Neural progenitor cell (in vitro differentiated cells): ENCODE measurements around the gene GMEB1. TPM values are rescaled to one million over a fixed set of nuclear protein-coding genes. Genes with fewer than 3 reads are reported as not detected.

ENCODE experiments used
- DNase-seq: peaks from one replicate; pipeline ENCODE4 v3.0.0-alpha.2; 2016; ENCODE audit warnings: low spot score
- H2AFZ ChIP-seq: fragments of 200-600 bp; sonication (generic); replicated peaks from 2 replicates; pipeline ENCODE4 v1.6.1; 2016; ENCODE audit warnings: antibody characterized with exemption
- H3F3A ChIP-seq: fragments of 200-600 bp; sonication (generic); 2 replicates; pipeline ENCODE4 v1.6.1; 2016; ENCODE audit warnings: antibody characterized with exemption, low read depth
- H3K27ac ChIP-seq: fragments of 200-600 bp; sonication (generic); 2 replicates; pipeline ENCODE4 v1.5.1; 2016; ENCODE audit warnings: mild to moderate bottlenecking
- H3K27me3 ChIP-seq: fragments of 200-600 bp; sonication (generic); 2 replicates; pipeline ENCODE4 v1.6.1; 2016; ENCODE audit warnings: mild to moderate bottlenecking, moderate library complexity
- H3K36me3 ChIP-seq: fragments of 200-600 bp; sonication (generic); 2 replicates; pipeline ENCODE4 v1.5.1; 2016
- H3K4me1 ChIP-seq: fragments of 200-600 bp; sonication (generic); 2 replicates; pipeline ENCODE4 v1.6.1; 2016; ENCODE audit warnings: mixed run types
- H3K4me2 ChIP-seq: fragments of 200-600 bp; sonication (generic); 2 replicates; pipeline ENCODE4 v1.6.1; 2016
- H3K4me3 ChIP-seq: fragments of 200-600 bp; sonication (generic); 2 replicates; pipeline ENCODE4 v1.5.1; 2016
- H3K79me2 ChIP-seq: fragments of 200-600 bp; sonication (generic); 2 replicates; pipeline ENCODE4 v1.6.1; 2016; ENCODE audit warnings: low read depth
- H3K9ac ChIP-seq: fragments of 200-600 bp; sonication (generic); 2 replicates; pipeline ENCODE4 v1.6.1; 2016
- H3K9me3 ChIP-seq: fragments of 200-600 bp; sonication (generic); 2 replicates; pipeline ENCODE4 v1.5.1; 2016; ENCODE audit warnings: low read depth
- H4K20me1 ChIP-seq: fragments of 200-600 bp; sonication (generic); 2 replicates; pipeline ENCODE4 v1.6.1; 2016; ENCODE audit warnings: low read depth
- H3K27ac Mint-ChIP-seq: 3 replicates; pipeline ENCODE4 v1.8.0; 2021; ENCODE audit warnings: mixed read lengths
- H3K27me3 Mint-ChIP-seq: 2 replicates; pipeline ENCODE4 v1.8.0; 2022; ENCODE audit warnings: low read depth, mild to moderate bottlenecking, inconsistent platforms, moderate library complexity, mixed read lengths; ENCODE audit not compliant: insufficient read depth
- H3K36me3 Mint-ChIP-seq: 3 replicates; pipeline ENCODE4 v1.8.0; 2021; ENCODE audit warnings: mixed read lengths
- H3K4me1 Mint-ChIP-seq: 3 replicates; pipeline ENCODE4 v1.8.0; 2021; ENCODE audit warnings: mixed read lengths
- H3K4me3 Mint-ChIP-seq: 3 replicates; pipeline ENCODE4 v1.8.0; 2021; ENCODE audit warnings: mild to moderate bottlenecking, moderate library complexity, mixed read lengths
- H3K9me3 Mint-ChIP-seq: 3 replicates; pipeline ENCODE4 v1.8.0; 2020; ENCODE audit warnings: mixed read lengths
- EZH2 ChIP-seq: fragments of 200-600 bp; sonication (generic); IDR thresholded peaks from 2 replicates; pipeline ENCODE4 v1.6.1; 2017; ENCODE audit warnings: antibody characterized with exemption, mild to moderate bottlenecking, moderate library complexity
- EZH2phosphoT487 ChIP-seq: fragments of 200-600 bp; sonication (generic); IDR thresholded peaks from 2 replicates; pipeline ENCODE4 v1.6.1; 2017; ENCODE audit warnings: antibody characterized with exemption
- total RNA-seq: library from RNA; depleted of rRNA; stranded (reverse); fragments of >200 nt; gene quantifications from 2 replicates; pipeline ENCODE4 v1.2.3, GENCODE V29; 2015; ENCODE audit warnings: low replicate concordance
- TF ChIP-seq, protein P1 (sequence below): fragments of 200-600 bp; sonication (generic); IDR thresholded peaks from 2 replicates; pipeline ENCODE4 v1.5.1; 2017; ENCODE audit warnings: antibody characterized with exemption, mild to moderate bottlenecking

The GMEB1 gene
- total RNA-seq, 1 donor from 2014 or later, result 12.1 TPM

- Mint-ChIP-seq H3K4me3 (peak overlapping the region; percentile 97), H3K4me1 (peaks cover 28% of the 10 kb centered on the region), H3K27ac (peak overlapping the region; percentile 98), H3K36me3 (peaks cover 18% of the 10 kb centered on the region), H3K9me3 (no peaks in the 10 kb centered on the region), H3K27me3 (peaks cover 3% of the 10 kb centered on the region)
- Histone ChIP-seq H3K4me2 (peak overlapping the region; percentile 97), H3K9me3 (no peaks in the 10 kb centered on the region), H3K9ac (peak overlapping the region; percentile 67), H3K27ac (peak overlapping the region; percentile 90), H2AFZ (peak overlapping the region; percentile 69), H3K36me3 (peaks cover 17% of the 10 kb centered on the region), H3K27me3 (no peaks in the 10 kb centered on the region), H3K79me2 (peaks cover 56% of the 10 kb centered on the region), H3K4me1 (peaks cover 26% of the 10 kb centered on the region), H3F3A (peaks cover 30% of the 10 kb centered on the region), H3K4me3 (peak overlapping the region; percentile 75), H4K20me1 (peaks cover 35% of the 10 kb centered on the region)
- TF ChIP-seq EZH2 (no peak), EZH2phosphoT487 (no peak)
- TF ChIP-seq, protein P1, sequence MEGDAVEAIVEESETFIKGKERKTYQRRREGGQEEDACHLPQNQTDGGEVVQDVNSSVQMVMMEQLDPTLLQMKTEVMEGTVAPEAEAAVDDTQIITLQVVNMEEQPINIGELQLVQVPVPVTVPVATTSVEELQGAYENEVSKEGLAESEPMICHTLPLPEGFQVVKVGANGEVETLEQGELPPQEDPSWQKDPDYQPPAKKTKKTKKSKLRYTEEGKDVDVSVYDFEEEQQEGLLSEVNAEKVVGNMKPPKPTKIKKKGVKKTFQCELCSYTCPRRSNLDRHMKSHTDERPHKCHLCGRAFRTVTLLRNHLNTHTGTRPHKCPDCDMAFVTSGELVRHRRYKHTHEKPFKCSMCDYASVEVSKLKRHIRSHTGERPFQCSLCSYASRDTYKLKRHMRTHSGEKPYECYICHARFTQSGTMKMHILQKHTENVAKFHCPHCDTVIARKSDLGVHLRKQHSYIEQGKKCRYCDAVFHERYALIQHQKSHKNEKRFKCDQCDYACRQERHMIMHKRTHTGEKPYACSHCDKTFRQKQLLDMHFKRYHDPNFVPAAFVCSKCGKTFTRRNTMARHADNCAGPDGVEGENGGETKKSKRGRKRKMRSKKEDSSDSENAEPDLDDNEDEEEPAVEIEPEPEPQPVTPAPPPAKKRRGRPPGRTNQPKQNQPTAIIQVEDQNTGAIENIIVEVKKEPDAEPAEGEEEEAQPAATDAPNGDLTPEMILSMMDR, result no peak
- DNase-seq, result peak; percentile 23
These were observed 67.4 kb downstream of the GMEB1 start for GRCh38 chr1:28735961-28736449.

- H3K27ac ChIP-seq, result peak within 1 kb of the TSS; percentile 97
- Mint-ChIP-seq H3K27ac (peak within 1 kb of the TSS; percentile 99), H3K4me1 (peaks cover 29% of the 10 kb centered on the region), H3K9me3 (no peaks in the 10 kb centered on the region), H3K27me3 (peaks cover 3% of the 10 kb centered on the region), H3K36me3 (peaks cover 21% of the 10 kb centered on the region), H3K4me3 (peak within 1 kb of the TSS; percentile 97)
- peaks cover 63% of the 10 kb centered on the region for H3K79me2 ChIP-seq
- no peaks in the 10 kb centered on the region for H3K27me3 ChIP-seq
- H3K4me3 ChIP-seq, result peak within 1 kb of the TSS; percentile 75
- H3K4me1 ChIP-seq, result peaks cover 26% of the 10 kb centered on the region
- no peaks in the 10 kb centered on the region for H3K9me3 ChIP-seq
- TF ChIP-seq, protein P1, result peak; percentile 90
- TF ChIP-seq EZH2phosphoT487 (no peak), EZH2 (no peak)
- peaks cover 30% of the 10 kb centered on the region for H3F3A ChIP-seq
- H3K4me2 ChIP-seq, result peak within 1 kb of the TSS; percentile 97
- peaks cover 42% of the 10 kb centered on the region for H4K20me1 ChIP-seq
- H3K9ac ChIP-seq, result peak within 1 kb of the TSS; percentile 97
- peak; percentile 99 for DNase-seq
- H2AFZ ChIP-seq, result peak within 1 kb of the TSS; percentile 69
- peaks cover 17% of the 10 kb centered on the region for H3K36me3 ChIP-seq
These were observed 68.1 kb downstream of the GMEB1 start, which contains the start of gene YTHDF2 for GRCh38 chr1:28736450-28737306. YTHDF2 (plus strand) TSS chr1:28736940; CDS start chr1:28737121, 181 bp downstream.

DNA sequence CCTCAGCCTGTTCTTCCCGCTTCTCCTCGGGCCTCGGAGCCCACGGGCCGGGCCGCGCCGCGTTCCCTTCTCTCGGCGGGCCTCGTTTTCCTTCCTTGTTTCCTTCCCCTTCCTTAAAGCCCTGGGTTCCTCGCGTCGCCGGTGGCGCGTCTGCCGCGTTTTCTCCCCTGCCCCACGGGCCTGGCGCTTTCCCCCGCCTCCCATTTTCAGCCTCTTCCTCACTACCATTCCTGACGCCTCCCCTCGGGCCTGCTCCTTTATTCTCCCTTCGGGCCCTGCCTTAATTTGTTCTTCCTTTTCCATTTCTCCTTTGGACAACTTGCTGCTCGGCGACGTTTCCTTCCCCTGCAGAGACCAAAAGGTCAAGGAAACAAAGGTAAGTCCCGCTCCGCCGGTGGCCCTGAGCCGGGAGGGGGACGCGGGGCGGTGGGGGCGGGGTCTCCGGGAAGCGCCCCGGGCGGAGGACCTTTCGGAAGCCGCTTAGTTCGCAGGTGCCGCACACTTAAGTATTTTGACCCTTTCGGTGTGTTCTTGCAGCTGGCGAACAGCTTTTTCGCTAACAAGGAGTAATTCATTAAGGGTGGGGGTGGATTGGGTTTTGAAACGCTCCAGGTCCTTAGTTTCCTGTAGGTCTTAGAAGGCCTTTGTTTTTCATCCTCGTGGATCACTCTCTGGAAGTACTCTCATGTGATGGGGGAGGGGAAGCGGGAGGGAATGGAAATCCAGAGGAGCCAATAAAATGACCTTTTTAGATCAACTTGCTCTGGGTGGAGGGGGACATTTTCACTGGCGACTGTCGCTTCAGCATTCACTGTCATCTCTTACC, 68.9 kb downstream of the GMEB1 start:
- Histone ChIP-seq H2AFZ (no peak overlapping the region), H3K4me3 (peak overlapping the region; percentile 75), H3K4me2 (peak overlapping the region; percentile 97), H3K9me3 (no peaks in the 10 kb centered on the region), H3K79me2 (peaks cover 72% of the 10 kb centered on the region), H3K27me3 (no peaks in the 10 kb centered on the region), H3F3A (peaks cover 30% of the 10 kb centered on the region), H4K20me1 (peaks cover 50% of the 10 kb centered on the region), H3K9ac (peak overlapping the region; percentile 97), H3K4me1 (peaks cover 26% of the 10 kb centered on the region), H3K27ac (peak overlapping the region; percentile 97), H3K36me3 (peaks cover 17% of the 10 kb centered on the region)
- H3K36me3 Mint-ChIP-seq, result peaks cover 28% of the 10 kb centered on the region
- peaks cover 3% of the 10 kb centered on the region for H3K27me3 Mint-ChIP-seq
- no peaks in the 10 kb centered on the region for H3K9me3 Mint-ChIP-seq
- peak overlapping the region; percentile 97 for H3K4me3 Mint-ChIP-seq
- H3K4me1 Mint-ChIP-seq, result peaks cover 30% of the 10 kb centered on the region
- peak overlapping the region; percentile 99 for H3K27ac Mint-ChIP-seq
- peak; percentile 82 for DNase-seq
- TF ChIP-seq, protein P1, result no peak
